HG03159 (cell line): ENCODE data around the gene MTUS2.
"Not testable (repeated sequence)": the region's sequence is repeated elsewhere in the genome, so short reads cannot be mapped to it uniquely, and the experiment has no call there.

Source experiments
- ATAC-seq: cut with Tn5 transposase; IDR thresholded peaks from one replicate; pipeline ENCODE4 v1.9.1; 2021; ENCODE audit warnings: mild to moderate bottlenecking, moderate library complexity; ENCODE audit not compliant: unreplicated experiment

MTUS2 gene

GRCh38 chr13:29382021-29382420 is 561.9 kb downstream of the MTUS2 start:
- ATAC-seq, result no peak

- ATAC-seq, result no peak
Observed at GRCh38 chr13:29383476-29383875, 563.3 kb downstream of the MTUS2 start.

GRCh38 chr13:29384466-29384865 is 564.3 kb downstream of the MTUS2 start:
- no peak for ATAC-seq

- no peak for ATAC-seq
Observed at GRCh38 chr13:29384871-29385270, 564.7 kb downstream of the MTUS2 start.

- no peak for ATAC-seq
Observed at GRCh38 chr13:29386246-29386645, 566.1 kb downstream of the MTUS2 start.

GRCh38 chr13:29390598-29390997 is 570.5 kb downstream of the MTUS2 start:
- ATAC-seq, result not testable (repeated sequence)

- no peak for ATAC-seq
Observed at GRCh38 chr13:29396446-29396845, 576.3 kb downstream of the MTUS2 start.

- no peak for ATAC-seq
Observed at GRCh38 chr13:29397265-29397664, 577.1 kb downstream of the MTUS2 start.

GRCh38 chr13:29402166-29402636 is 582.1 kb downstream of the MTUS2 start:
- no peak for ATAC-seq

- ATAC-seq, result no peak
Observed at GRCh38 chr13:29405401-29405800, 585.3 kb downstream of the MTUS2 start.

- no peak for ATAC-seq
Observed at GRCh38 chr13:29411481-29411880, 591.3 kb downstream of the MTUS2 start.

- ATAC-seq, result no peak
Observed at GRCh38 chr13:29418026-29418425, 597.9 kb downstream of the MTUS2 start.

GRCh38 chr13:29421118-29421517 is 601.0 kb downstream of the MTUS2 start:
- ATAC-seq, result no peak

- no peak for ATAC-seq
Observed at GRCh38 chr13:29422015-29422414, 601.9 kb downstream of the MTUS2 start.

GRCh38 chr13:29423050-29423449 is 602.9 kb downstream of the MTUS2 start:
- ATAC-seq, result no peak

- ATAC-seq, result no peak
Observed at GRCh38 chr13:29427937-29428309, 607.8 kb downstream of the MTUS2 start.

- no peak for ATAC-seq
Observed at GRCh38 chr13:29428310-29429181, 608.4 kb downstream of the MTUS2 start.

- ATAC-seq, result no peak
Observed at GRCh38 chr13:29429286-29429900, 609.3 kb downstream of the MTUS2 start.

- ATAC-seq, result peak; percentile 53
Observed at GRCh38 chr13:29434217-29434945, 614.2 kb downstream of the MTUS2 start.

GRCh38 chr13:29435125-29435911 is 615.2 kb downstream of the MTUS2 start:
- ATAC-seq, result no peak

GRCh38 chr13:29436291-29436690 is 616.2 kb downstream of the MTUS2 start:
- ATAC-seq, result no peak
